Tibial artery (tissue), 4 donors: ENCODE measurements around the gene GRAMD2B.
A peak's percentile ranks its signal among the peaks of the same experiment; 100 is the strongest.

Experiments
- DNase-seq, 2 donors: peaks; one replicate each; pipeline ENCODE4 v3.0.0-alpha.2; 2019
- H3K27ac ChIP-seq, 2 donors: fragments of 200-600 bp; sonication (generic) in 1 of 2; 1 replicate in 1 of 2; 2 replicates in 1 of 2; pipeline ENCODE4 v1.5.1; 2018 to 2019; ENCODE audit warnings: mild to moderate bottlenecking in 1 of 2
- H3K27me3 ChIP-seq, 2 donors: fragments of 200-600 bp; sonication (generic) in 1 of 2; one replicate each; pipeline versions ENCODE4 v1.5.1 to v1.6.0; 2016 to 2019
- H3K36me3 ChIP-seq, 3 donors: fragments of 200-600 bp; sonication (generic) in 2 of 3; one replicate each; pipeline ENCODE4 v1.5.1; 2016 to 2019; ENCODE audit warnings: mild to moderate bottlenecking in 2 of 3
- H3K4me1 ChIP-seq, 4 donors: fragments of 200-600 bp; sonication (generic) in 2 of 4; 1 replicate in 3 of 4; 2 replicates in 1 of 4; pipeline ENCODE4 v1.5.1; 2016 to 2019
- H3K4me3 ChIP-seq, 2 donors: fragments of 200-600 bp; sonication (generic) in 1 of 2; 1 replicate in 1 of 2; 2 replicates in 1 of 2; pipeline ENCODE4 v1.5.1; 2018 to 2019; ENCODE audit warnings: mild to moderate bottlenecking in 2 of 2
- H3K9me3 ChIP-seq, 3 donors: fragments of 200-600 bp; sonication (generic) in 1 of 3; one replicate each; pipeline ENCODE4 v1.5.1; 2016 to 2019
- intact Hi-C: fragments of 100-400 bp; cut with DNase I; formaldehyde crosslinking; loops from one replicate; pipeline ENCODE4 v1.15.0; 2023; ENCODE audit warnings: low total_unique reads
- TF ChIP-seq, protein P1 (sequence below), 2 experiments: fragments of 200-600 bp in 1 of 2; fragments of 450-650 bp in 1 of 2; IDR thresholded peaks; one replicate each; pipeline ENCODE4 v1.5.1; 2017 to 2019; ENCODE audit warnings: antibody characterized with exemption in 2 of 2, mild to moderate bottlenecking in 1 of 2, moderate library complexity in 1 of 2

GRAMD2B gene

DNA sequence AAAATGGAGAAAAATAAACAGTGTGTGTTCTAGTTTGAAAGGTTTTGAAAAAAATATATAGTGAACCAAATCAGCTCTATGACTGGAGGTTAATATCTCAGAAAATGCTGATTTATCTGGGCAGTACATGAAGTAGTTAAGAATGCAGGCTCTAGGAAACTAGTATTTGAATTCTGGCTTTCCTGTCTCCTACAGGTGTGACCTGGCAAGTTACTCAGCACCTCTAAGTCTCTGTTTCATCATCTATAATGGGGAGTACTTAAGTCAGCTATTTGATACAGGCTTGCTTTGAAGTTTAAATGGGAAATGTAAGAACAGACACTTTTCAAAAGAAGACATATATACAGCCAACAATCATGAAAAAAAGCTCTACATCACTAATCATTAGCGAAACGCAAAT lies 5.2 kb downstream of the GRAMD2B start:
- Histone ChIP-seq H3K4me3 (no peak overlapping the region), H3K9me3 (no peaks in the 10 kb centered on the region), H3K4me1 (peaks cover 0 to 80% (median 21%) of the 10 kb centered on the region in 4 donors), H3K27me3 (no peaks in the 10 kb centered on the region), H3K36me3 (peaks cover 0 to 13% (median 8%) of the 10 kb centered on the region in 3 donors), H3K27ac (peak overlapping the region in 1 of 2 donors; percentile 38)
- TF ChIP-seq, protein P1, sequence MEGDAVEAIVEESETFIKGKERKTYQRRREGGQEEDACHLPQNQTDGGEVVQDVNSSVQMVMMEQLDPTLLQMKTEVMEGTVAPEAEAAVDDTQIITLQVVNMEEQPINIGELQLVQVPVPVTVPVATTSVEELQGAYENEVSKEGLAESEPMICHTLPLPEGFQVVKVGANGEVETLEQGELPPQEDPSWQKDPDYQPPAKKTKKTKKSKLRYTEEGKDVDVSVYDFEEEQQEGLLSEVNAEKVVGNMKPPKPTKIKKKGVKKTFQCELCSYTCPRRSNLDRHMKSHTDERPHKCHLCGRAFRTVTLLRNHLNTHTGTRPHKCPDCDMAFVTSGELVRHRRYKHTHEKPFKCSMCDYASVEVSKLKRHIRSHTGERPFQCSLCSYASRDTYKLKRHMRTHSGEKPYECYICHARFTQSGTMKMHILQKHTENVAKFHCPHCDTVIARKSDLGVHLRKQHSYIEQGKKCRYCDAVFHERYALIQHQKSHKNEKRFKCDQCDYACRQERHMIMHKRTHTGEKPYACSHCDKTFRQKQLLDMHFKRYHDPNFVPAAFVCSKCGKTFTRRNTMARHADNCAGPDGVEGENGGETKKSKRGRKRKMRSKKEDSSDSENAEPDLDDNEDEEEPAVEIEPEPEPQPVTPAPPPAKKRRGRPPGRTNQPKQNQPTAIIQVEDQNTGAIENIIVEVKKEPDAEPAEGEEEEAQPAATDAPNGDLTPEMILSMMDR (IDR thresholded peaks at IDR 0.05): no peak
- intact Hi-C loops: loop anchor here (10.0 kb wide), 1 partner anchor 64 kb away; no protein-coding TSS in a partner anchor
- DNase-seq: no peak

DNA sequence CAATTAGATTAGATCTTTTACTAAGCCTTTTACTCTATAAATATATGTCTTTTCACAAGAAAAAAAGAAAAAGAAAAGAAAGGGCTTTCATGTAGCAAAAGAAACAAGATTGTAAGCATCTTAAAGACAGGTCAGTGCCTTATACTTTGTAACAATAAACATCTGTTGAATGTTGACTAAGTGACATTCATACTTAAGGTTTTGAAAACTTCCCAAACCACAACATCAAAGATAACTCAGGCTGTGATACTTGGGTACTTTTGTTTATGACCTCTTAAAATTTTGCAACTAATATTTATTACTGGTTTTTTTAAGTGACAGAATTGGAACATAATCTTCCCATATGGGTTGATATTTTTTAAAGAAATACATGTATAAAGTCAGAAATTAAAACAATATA lies 7.4 kb downstream of the GRAMD2B start:
- Histone ChIP-seq H3K36me3 (peaks cover 0 to 13% (median 8%) of the 10 kb centered on the region in 3 donors), H3K27ac (no peak overlapping the region), H3K4me1 (peaks cover 0 to 88% (median 25%) of the 10 kb centered on the region in 4 donors), H3K4me3 (no peak overlapping the region), H3K27me3 (no peaks in the 10 kb centered on the region), H3K9me3 (no peaks in the 10 kb centered on the region)
- no peak for DNase-seq
- intact Hi-C loops: no loop called here
- TF ChIP-seq, protein P1 (IDR thresholded peaks at IDR 0.05): no peak

DNA sequence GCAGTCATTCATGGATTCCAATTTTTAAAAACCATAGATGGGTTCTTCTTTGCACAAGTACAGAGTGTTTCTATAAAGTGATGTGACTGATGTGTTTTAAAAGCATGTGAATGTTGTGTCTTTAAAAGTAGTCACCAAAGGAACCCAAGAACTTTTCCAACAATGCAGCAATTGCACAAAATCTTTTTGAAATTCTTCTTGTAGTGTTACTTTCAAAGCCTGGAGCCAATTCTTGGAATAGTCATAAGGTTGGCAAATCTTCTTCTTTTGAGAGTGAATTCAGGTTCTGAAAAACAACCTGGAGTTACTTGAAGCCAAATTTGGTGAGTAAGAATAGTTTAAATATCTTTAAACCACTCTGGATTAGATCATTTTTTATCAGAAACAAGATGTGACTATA lies 10.5 kb downstream of the GRAMD2B start:
- no peaks in the 10 kb centered on the region for H3K9me3 ChIP-seq
- H3K27me3 ChIP-seq: no peaks in the 10 kb centered on the region
- peaks cover 0 to 24% (median 9%) of the 10 kb centered on the region in 3 donors for H3K36me3 ChIP-seq
- DNase-seq: no peak
- H3K4me1 ChIP-seq: peaks cover 0 to 60% (median 16%) of the 10 kb centered on the region in 4 donors
- H3K27ac ChIP-seq: peak overlapping the region; percentile 27 to 44
- TF ChIP-seq, protein P1 (IDR thresholded peaks at IDR 0.05): no peak
- intact Hi-C loops: no loop called here
- H3K4me3 ChIP-seq: no peak overlapping the region

DNA sequence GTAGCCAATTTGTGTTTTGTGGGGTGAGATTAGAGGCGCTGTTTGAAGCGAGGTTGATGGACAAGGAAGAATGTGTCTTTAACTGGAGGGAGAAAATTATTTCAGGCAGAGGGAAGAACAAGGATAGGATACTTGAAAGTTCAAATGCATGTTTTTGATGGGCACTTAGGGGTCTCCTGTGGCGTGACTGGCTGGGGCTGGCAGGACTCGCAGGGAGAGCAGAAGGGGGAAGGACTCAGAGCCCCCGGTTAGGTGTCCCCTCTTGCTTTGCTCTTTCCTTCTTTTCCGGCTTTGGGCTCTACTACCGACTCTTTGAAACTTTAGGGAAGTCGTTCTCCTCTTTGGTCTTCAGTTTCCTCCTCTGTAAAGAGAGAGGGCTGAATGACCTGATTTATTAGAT lies 12.1 kb downstream of the GRAMD2B start:
- Histone ChIP-seq H3K4me1 (peaks cover 0 to 46% (median 16%) of the 10 kb centered on the region in 4 donors), H3K4me3 (no peak overlapping the region), H3K36me3 (peaks cover 4 to 31% (median 8%) of the 10 kb centered on the region in 3 donors), H3K27me3 (no peaks in the 10 kb centered on the region), H3K27ac (no peak overlapping the region), H3K9me3 (no peaks in the 10 kb centered on the region)
- intact Hi-C loops: no loop called here
- DNase-seq: no peak
- TF ChIP-seq, protein P1 (IDR thresholded peaks at IDR 0.05): no peak

DNA sequence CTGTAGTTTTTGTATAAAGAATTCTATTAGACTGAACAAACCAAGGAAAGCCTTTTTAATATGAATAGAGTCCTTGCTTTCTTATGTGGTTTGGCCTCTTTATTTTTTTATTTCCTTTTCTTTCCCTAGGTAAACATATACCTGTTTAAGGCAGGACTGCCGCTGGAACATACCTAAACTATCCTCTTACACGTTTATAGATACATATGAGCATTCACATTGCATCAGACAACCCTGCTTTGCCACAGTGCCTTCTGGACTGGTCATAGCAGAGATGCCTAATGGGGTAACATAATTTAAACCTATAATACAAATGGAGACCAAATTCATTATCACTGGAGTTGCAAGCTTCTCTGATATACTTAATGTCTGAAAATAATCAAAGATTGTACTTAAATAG lies 12.5 kb downstream of the GRAMD2B start:
- Histone ChIP-seq H3K27me3 (no peaks in the 10 kb centered on the region), H3K9me3 (no peaks in the 10 kb centered on the region), H3K4me3 (no peak overlapping the region), H3K27ac (no peak overlapping the region), H3K36me3 (peaks cover 4 to 31% (median 8%) of the 10 kb centered on the region in 3 donors), H3K4me1 (peaks cover 0 to 43% (median 16%) of the 10 kb centered on the region in 4 donors)
- DNase-seq: no peak
- intact Hi-C loops: no loop called here
- TF ChIP-seq, protein P1 (IDR thresholded peaks at IDR 0.05): no peak

DNA sequence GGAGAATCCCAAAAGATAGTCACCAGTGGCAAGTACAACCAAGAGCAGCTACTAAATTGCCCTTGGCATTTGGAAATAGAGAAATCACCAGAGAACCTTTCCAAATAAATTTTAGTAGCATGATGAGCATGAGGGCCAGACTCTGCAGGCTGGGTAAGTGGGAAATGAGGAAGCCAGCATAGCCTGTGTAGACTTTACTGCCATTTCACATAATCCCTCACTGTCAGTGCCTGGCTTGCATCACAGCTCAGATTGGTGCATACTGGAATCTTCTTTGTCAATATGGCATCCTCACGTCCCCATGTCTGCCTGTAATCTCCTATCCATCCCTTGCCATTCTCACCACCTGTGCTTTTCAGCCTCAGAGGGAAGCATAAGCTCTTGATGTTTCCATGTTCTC lies 14.5 kb downstream of the GRAMD2B start:
- Histone ChIP-seq H3K4me3 (no peak overlapping the region), H3K36me3 (peaks cover 4 to 31% (median 8%) of the 10 kb centered on the region in 3 donors), H3K9me3 (no peaks in the 10 kb centered on the region), H3K27me3 (no peaks in the 10 kb centered on the region), H3K4me1 (peaks cover 0 to 46% (median 21%) of the 10 kb centered on the region in 4 donors), H3K27ac (no peak overlapping the region)
- intact Hi-C loops: no loop called here
- TF ChIP-seq, protein P1 (IDR thresholded peaks at IDR 0.05): no peak
- no peak for DNase-seq
